ENCODE results near the gene NCK1. TPM values are rescaled to one million over a fixed set of nuclear protein-coding genes. Genes with fewer than 3 reads are reported as not detected.
"Not testable (repeated sequence)": the region's sequence is repeated elsewhere in the genome, so short reads cannot be mapped to it uniquely, and the experiment has no call there.

The NCK1 gene
- total RNA-seq, 1 donor from 2014 or later = 42.0 TPM

DNA sequence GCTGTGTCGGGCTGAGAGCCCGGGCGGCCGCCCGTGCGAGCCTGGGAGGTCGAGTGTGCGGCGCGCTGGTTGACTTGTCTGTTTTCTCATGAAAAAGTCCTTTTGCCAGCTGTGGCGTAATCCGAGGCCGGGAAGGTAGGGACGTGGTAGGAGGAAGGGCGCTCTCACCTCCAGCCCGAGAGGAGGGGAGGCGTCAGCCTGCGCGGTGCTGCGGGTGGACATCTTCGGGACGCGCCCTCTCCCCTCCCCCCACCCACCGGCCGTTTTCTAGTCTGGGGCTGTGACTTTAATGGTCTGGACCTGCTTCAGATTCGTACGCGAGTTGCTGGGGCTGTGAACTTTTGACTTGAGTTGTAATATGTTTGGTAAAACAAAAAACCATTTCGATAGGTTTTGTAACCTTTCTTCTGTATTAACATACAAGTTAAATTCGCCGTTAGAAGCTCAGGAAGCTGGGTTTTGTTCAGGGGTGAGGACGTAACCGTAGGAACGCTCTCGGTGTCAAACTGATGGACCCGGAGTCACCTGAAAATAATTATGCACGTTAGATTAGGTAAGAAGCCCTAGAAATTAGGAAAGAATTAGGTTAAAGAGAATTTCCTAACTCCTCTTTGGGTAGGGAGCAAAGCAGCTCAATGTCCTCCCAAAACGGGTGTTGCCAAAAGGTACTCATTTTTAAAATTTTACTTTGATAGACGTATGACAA is 762 bp downstream of the NCK1 start:
- DNase-seq (ENCODE audit: low spot score) = peak; percentile 64

DNA sequence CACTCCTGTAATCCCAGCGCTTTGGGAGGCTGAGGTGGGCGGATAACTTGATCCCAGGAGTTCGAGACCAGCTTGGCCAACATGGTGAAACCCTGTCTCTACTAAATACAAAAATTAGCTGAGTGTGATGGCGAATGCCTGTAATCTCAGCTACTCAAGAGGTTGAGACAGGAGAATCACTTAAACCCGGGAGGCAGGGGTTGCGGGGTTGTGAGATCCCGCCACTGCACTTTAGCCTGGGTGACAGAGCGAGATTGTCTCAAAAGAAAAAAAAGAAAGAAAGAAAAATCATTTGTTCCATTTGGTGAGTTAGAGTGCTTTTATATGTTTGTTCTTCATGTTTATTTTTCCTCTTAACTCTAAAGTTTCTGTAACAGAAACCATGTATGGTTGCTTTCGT is 7.3 kb downstream of the NCK1 start:
- no peak for DNase-seq (ENCODE audit: low spot score)

DNA sequence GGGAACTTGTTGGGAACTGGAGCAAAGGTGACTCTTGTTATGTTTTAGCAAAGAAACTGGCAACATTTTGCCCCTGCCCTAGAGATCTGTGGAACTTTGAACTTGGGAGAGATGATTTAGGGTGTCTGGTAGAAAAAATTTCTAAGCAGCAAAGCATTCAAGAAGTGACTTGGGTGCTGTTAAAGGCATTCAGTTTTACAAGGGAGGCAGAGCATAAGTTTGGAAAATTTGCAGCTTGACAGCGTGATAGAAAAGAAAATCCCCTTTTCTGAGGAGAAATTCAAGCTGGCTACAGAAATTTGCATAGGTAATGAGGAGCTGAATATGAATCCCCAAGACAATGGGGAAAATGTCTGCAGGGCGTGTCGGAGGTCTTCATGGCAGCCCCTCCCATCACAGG is 10.2 kb downstream of the NCK1 start:
- DNase-seq (ENCODE audit: low spot score) = not testable (repeated sequence)

DNA sequence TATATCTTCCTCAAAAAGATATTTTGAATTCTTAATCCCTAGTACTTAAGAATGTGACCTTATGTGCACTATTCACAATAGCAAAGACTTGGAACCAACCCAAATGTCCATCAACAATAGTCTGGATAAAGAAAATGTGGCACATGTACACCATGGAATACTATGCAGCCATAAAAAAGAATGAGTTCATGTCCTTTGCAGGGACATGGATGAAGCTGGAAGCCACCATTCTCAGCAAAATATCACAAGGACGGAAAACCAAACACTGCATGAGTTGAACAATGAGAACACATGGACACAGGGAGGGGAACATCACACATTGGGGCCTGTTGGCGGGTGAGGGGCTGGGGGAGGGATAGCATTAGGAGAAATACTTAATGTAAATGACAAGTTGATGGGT is 17.5 kb downstream of the NCK1 start:
- not testable (repeated sequence) for DNase-seq (ENCODE audit: low spot score)

DNA sequence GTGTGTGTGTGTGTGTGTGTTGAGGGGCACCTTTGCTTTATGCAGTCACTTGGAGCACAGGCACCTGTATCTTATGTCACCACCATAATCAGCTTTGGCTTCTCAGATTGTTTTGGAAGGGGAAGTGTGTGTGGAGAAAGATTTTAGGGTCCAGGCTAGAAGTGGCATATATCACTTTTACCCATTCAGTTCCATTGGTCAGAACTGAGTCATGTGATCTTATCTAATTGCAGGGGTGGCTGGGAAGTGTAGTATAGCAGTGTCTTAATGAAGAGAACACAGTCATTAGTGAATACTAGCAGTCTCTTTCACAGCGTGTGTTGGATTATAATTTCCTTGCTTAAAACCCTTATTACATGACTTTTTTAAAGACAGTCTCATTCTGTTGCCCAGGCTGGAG is 20.6 kb downstream of the NCK1 start:
- DNase-seq (ENCODE audit: low spot score) = no peak

DNA sequence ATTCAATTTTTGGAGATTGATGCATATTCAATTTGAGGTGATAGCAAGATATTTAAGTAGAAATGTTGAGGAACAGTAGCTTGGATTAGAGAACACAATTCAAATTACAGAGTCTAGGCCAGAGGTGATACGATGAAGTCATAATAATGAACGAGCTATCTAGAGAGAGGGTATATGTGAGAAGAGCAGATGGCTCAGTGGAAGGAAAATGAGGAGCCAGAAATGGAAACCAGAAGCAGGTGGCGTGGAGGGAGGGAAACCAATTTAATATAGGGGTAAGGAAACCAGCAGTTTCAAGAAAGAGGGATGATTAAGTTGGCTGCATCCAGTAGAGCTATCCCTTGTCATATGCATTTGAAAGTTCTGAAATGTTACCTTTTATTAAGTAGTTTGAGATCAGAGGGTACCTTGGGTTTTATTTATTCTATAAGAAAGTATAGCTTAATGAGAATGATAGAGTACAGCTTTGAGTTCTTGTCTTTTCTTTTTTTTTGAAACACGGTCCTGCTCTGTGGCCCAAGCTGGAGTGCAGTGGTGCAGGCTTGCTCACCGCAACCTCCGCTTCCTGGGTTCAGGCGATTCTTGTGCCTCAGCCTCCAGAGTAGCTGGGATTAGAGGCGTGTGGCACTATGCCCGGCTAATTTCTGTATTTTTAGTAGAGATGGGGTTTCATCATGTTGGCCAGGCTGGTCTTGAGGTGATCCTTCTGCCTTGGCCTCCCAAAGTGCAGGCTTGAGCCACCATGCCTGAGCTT is 22.1 kb downstream of the NCK1 start:
- DNase-seq (ENCODE audit: low spot score) = no peak

DNA sequence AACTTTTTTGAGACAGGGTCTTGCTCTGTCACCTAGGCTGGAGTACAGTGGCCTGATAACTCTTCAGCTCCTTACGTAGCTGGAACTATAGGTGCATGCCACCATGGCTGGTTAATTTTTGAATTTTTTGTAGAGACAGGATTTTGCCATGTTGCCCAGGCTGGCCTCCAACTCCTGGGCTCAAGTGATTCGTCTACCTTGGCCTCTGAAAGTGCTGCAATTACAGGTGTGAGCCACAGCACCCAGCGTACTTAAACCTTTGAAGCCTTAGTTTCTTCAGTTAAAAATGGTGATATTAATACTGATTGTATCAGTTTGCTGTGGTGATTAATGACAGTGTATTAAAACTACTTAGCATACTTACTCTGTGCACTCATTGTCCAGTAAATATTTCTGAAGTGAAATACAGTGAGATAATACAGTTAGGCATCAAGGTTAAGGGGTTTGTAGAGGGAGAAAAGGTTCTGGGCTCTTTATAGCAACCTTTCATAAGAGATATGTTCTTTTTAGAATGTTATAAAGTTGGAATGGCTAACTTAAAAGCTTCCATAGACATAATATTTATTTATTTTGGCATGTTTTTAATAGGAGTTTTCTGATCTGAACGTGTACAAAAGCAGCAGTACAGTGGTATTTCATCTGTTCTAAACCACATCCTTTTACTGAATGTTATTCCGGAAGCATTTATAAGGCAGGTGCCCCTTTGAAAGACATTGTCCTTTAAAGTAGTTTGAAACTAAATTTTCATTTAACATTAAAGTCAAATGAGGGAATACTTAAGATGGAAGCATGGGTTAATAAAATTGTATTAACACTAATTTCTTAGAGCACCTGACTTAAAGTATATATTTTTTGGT is 23.6 kb downstream of the NCK1 start:
- no peak for DNase-seq (ENCODE audit: low spot score)

DNA sequence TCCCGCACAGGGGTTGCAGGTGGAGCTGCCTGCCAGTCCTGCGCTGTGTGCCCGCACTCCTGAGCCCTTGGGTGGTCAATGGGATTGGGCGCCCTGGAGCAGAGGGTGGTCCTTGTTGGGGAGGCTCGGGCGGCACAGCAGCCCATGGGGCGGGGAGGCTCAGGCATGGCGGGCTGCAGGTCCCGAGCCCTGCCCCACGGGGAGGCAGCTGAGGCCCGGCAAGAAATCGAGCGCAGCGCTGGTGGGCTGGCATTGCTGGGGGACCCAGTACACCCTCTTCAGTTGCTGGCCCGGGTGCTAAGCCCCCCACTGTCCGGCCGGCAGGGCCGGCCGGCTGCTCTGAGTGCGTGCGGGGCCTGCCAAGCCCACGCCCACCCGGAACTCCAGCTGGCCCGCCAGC is 27.9 kb downstream of the NCK1 start:
- no peak for DNase-seq (ENCODE audit: low spot score)

DNA sequence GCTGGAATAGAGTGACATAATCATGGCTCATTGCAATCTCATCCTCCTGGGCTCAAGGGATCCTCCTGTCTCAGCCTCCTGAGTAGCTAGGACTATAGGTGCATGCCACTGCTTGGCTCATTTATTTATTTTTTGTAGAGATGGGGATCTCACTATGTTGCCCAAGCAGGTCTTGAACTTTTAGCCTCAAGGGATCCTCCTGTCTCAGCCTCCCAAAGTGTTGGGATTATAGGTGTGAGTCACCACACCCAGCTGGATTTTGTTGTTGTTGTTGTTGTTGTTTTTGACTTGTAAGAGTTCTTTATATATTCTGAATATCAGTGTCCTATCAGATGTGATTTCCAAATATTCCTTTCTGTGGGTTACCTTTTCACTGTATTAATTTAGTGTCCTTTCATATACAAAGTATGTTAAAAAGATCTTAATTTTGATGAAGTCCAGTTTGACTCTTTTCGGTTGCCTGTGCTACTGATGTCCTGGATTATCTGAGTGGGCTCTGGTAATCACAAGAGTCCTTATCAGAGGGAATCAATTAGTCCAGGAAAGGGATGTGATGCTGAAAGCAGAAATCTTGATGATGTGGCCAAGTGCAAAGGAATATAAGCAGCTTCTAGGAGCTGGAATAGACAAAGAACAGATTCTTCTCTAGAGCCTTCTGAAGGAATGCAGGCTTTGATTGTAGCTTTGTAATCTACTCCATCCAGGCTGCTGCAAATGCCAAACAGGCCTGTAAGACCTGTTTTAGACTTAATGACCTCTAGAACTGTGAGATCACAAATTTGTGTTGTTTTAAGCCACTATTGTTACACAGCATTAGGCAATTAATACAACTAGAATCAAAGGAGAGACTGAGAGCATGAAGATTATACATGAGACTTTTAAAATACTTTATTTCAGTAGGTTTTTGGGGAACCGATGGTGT is 30.2 kb downstream of the NCK1 start:
- DNase-seq (ENCODE audit: low spot score) = no peak

DNA sequence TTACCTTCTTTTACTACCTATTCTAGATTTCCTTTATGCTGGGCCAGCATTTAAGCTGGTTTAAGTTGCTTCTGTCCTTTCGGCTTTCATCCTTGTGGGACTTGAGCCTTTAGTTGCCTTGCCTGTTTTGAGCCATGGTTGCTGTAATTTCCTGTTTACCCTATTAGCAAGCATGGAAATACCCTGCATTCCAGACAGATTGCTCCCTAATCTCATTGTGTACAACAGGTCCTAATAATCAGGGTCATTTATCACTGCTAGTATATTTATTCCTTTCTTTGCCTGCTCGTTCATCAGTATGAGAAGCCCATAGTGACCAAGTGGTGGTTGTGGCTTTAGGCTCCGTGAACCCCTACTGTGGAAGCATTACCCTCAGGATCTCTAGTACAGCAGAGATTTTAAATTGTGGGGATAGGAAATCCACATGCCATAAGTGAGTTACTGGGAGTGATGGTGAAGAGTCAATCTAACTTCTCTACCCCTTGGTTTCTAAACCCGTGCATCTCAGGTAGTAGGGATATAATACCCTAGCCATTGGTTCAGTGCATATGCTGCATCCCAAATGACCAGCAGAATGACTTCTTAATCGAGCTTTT is 31.9 kb downstream of the NCK1 start:
- no peak for DNase-seq (ENCODE audit: low spot score)

DNA sequence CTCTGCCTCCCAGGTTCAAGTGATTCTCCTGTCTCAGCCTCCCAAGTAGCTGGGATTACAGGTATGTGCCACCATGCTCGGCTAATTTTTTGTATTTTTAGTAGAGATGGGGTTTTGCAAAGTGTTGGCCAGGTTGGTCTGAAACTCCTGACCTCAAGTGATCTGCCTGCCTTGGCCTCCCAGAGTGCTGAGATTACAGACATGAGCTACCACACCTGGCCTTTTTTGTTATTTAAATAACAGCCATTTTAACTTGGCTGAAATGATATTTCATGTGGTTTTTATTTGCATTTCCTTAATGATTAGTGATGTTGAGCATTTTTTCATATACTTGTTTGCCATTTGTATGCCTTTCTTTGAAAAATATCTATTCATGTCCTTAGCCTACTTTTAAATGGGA is 35.2 kb downstream of the NCK1 start:
- DNase-seq (ENCODE audit: low spot score) = not testable (repeated sequence)

DNA sequence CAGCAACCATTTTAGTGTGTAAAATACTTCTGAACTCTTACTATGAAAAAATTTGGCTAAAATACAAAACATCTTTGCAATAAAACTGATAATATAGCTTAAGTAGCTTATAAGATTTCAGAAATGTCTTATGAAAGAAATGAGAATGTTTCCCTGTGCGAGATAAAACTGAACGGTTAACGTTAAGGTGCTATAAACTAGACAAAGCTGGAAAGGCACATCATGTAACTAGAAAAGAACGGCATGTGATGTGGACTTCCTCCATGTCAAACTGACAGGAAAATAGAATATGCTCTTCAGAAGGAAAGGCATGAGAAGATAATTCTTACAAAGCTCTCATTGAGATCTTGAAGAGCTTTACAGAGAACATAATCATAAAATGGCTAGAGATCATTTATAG is 36.5 kb downstream of the NCK1 start:
- DNase-seq (ENCODE audit: low spot score) = no peak

DNA sequence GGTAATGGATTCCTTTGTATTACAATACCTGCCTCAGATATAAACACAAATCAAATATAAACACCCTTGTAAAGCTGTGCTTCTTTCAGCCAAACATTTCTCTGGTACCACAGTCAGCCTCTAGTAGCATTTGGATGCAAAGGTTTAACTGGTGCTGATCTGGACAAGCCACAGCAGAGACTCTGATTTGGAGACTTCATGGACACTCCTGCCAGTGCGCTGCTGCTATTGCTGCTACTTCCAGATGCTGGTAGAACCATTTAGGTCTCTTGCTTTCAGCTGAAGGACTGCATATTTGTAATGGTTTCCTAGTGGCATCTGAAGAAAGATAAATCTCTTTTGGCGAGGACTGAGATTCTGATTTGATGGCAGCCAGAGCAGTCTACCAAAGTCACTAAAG is 36.9 kb downstream of the NCK1 start:
- DNase-seq (ENCODE audit: low spot score) = no peak

DNA sequence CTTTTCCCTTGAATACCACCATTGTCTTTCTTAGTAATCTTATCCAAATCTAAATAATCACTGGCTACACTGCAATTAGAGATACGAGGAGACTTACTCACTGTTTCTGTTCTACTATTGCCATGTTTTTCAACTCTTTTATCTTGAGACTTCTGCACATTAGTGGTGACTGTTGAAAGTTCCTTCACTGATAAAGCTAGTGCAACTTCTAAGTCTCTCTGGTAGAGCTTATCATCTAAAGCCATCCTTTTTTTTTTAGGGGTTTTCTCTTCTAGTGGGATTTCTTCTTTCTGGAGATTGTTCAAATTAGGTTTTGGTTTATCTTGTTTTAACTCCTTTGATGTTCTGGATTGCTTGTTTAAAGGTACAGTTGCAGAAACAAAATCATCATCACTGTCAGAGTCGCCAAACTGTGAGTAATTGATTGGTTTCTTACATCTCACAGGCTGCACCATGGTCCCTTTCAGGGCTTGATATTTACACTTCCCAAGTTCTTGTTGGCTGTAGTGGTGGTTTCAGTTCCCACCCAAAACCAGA is 37.7 kb downstream of the NCK1 start:
- no peak for DNase-seq (ENCODE audit: low spot score)

DNA sequence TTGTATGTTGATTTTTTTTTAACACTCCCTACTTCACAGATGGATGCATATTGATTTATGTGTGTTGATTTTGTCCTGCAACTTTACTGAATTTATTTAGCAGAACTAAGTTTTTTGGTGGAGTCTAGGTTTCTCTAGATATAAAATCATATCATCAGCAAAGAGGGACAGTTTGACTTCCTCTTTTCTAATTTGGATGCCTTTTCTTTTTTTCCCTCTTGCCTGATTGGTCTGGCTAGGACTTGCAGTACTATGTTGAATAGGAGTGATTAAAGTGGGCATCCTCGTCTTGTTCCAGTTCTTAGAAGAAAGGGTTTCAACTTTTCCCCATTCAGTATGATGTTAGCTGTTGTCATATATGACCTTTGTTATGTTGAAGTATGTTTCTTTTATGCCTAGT is 38.7 kb downstream of the NCK1 start:
- not testable (repeated sequence) for DNase-seq (ENCODE audit: low spot score)

DNA sequence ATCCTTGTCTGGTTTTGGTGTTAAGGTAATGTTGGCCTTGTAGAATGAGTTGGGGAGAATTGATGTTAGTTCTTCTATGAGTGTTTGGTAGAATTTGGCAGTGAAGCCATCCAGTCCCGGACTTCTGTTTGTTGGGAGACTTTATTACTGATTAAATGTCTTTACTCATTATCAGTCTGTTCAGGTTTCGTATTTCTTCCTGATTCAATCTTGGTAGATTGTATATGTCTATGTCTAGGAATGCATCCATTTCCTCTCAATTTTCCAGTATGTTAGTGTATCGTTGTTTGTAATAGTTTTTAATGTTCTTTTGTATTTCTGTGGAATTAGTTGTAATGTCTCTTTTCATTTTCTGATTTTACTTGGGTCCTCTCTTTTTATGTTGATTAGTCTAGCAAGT is 39.4 kb downstream of the NCK1 start:
- no peak for DNase-seq (ENCODE audit: low spot score)

DNA sequence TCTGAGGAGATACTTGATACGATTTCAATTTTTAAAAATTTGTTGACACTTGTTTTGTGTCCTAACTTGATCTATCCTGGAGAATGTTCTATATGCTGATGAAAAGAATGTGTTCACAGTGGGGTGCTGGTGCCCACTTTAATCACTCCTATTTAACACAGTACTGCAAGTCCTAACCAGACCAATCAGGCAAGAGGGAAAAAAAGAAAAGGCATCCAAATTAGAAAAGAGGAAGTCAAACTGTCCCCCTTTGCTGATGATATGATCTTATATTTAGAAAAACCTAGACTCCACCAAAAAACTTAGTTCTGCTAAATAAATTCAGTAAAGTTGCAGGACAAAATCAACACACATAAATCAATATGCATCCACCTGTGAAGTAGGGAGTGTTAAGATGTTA is 40.5 kb downstream of the NCK1 start:
- not testable (repeated sequence) for DNase-seq (ENCODE audit: low spot score)

DNA sequence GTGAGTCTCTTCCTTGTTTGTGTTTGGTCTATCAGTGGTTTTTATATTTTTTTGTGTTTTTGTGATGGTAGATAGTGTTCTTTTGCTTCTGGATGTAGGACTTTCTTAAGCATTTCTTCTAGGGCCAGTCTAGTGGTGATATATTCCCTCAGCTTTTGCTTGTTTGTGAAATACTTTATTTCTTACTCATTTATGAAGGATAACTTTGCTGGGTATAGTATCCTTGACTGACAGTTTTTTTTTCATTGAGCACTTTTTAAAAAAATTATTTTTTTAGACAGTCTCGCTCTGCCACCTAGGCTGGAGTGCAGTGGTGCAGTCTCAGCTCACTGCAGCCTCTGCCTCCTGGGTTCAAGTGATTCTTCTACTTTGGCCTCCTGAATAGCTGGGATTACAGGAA is 41.9 kb downstream of the NCK1 start:
- no peak for DNase-seq (ENCODE audit: low spot score)

DNA sequence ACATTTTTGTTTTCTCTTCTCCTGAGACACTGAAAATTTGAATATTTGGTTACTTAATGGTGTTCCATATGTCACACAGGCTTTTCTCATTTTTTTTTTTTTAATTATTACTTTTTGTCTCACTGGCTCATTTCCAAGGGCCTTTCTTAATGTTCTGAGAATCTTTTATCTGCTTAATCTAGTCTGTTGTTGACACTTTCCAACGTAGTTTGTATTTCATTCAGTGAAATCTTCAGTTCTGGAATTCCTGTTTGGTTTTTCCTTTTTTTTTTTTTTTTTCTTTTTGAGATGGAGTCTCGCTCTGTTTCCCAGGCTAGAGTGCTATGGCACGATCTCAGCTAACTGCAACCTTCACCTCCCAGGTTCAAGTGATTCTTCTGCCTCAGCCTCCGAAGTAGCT is 42.7 kb downstream of the NCK1 start:
- DNase-seq (ENCODE audit: low spot score) = no peak

DNA sequence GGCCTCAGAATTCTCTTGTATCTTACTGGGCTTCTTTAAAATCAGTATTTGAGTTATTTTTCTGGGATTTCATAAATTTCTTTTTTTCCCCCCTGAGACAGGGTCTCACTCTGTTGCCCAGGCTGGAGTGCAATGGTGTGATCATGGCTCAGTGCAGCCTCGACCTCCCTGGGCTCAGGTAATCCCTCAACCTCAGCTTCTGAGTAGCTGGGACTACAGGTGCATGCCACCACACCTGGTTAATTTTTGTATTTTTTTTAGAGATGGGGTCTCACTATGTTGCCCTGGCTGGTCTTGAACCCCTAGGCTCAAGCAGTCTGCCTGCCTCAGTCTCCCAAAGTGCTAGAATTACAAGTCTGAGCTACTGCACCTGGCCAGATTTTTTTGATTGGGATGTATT is 43.5 kb downstream of the NCK1 start:
- DNase-seq (ENCODE audit: low spot score) = no peak

DNA sequence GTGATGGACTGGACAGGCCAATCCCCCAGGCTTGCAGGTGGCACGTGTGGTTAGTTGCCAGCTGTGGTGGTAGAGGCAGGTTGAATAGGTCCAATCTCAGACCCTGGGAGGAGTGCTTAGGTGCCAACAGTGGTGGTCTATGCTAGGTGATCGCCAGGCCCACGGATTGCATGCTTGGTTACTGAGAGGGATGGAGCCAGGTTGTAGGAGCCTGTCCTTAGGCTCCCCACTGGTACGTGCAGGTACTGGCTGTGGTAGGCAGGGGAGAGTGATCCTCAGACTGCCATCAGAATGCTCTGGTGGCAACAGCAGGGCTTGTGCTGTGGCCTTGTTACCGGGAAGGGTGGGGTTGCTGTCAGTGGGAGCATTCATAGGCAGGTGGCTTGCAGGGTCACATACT is 44.7 kb downstream of the NCK1 start:
- DNase-seq (ENCODE audit: low spot score) = no peak
